Prostate gland (tissue), 2 donors: ENCODE measurements around the gene VAV2.

Experiments used
- CTCF ChIP-seq, 4 experiments: fragments of 200-600 bp in 2 of 4; fragments of 450-650 bp in 2 of 4; sonication (generic) in 2 of 4; IDR thresholded peaks; 1 replicate in 3 of 4; 2 replicates in 1 of 4; pipeline ENCODE4 v1.5.1; 2016 to 2019; ENCODE audit warnings: antibody characterized with exemption in 4 of 4, mild to moderate bottlenecking in 2 of 4, moderate library complexity in 2 of 4
- POLR2A ChIP-seq: fragments of 450-650 bp; IDR thresholded peaks from one replicate; pipeline ENCODE4 v1.6.1; 2016; ENCODE audit warnings: antibody characterized with exemption, mild to moderate bottlenecking
- POLR2AphosphoS5 ChIP-seq: sonication (generic); formaldehyde crosslinking; IDR thresholded peaks from one replicate; pipeline ENCODE4 v1.6.1; 2017; ENCODE audit warnings: antibody characterized with exemption

- no peak for TF ChIP-seq CTCF (IDR thresholded peaks at IDR 0.05)
- TF ChIP-seq POLR2A: no peak
- TF ChIP-seq POLR2AphosphoS5: no peak
Observed at GRCh38 chr9:133822430-133823065, 169.6 kb downstream of the VAV2 start.
